Mucosa of descending colon (tissue), 3 donors: ENCODE measurements around the gene CAVIN1. TPM values are rescaled to one million over a fixed set of nuclear protein-coding genes. Genes with fewer than 3 reads are reported as not detected.
"Not testable (repeated sequence)": the region's sequence is repeated elsewhere in the genome, so short reads cannot be mapped to it uniquely, and the experiment has no call there.

Experiments used
- ATAC-seq: fragments of 200-7000 bp; cut with Tn5 transposase; one replicate; pipeline ENCODE4 v1.9.1; 2020; ENCODE audit warnings: mild to moderate bottlenecking, moderate library complexity
- DNase-seq, 3 donors: peaks; one replicate each; pipeline ENCODE4 v3.0.0-alpha.2; 2020
- H3K36me3 ChIP-seq: fragments of 200-600 bp; one replicate; pipeline ENCODE4 v1.8.0; 2021; ENCODE audit warnings: low read depth, mild to moderate bottlenecking
- H3K4me1 ChIP-seq: fragments of 200-600 bp; one replicate; pipeline ENCODE4 v1.8.0; 2021; ENCODE audit warnings: low read depth, mild to moderate bottlenecking
- H3K4me3 ChIP-seq: fragments of 200-600 bp; one replicate; pipeline ENCODE4 v1.8.0; 2021; ENCODE audit warnings: mild to moderate bottlenecking
- H3K9me3 ChIP-seq: fragments of 200-600 bp; one replicate; pipeline ENCODE4 v1.8.0; 2021; ENCODE audit warnings: mild to moderate bottlenecking
- CTCF ChIP-seq: fragments of 200-600 bp; IDR thresholded peaks from one replicate; pipeline ENCODE4 v1.8.0; 2022; ENCODE audit warnings: antibody characterized with exemption, mild to moderate bottlenecking
- intact Hi-C, 2 donors: fragments of 100-400 bp; cut with DNase I in 1 of 2; cut with micrococcal nuclease in 1 of 2; formaldehyde crosslinking; loops; one replicate each; pipeline versions ENCODE4 v1.11.0 to v1.11.1; 2022; cut with DNase I, micrococcal nuclease
- total RNA-seq, 3 donors: library from RNA; stranded (reverse); fragmentation: NEBNext Ultra II Directional in 2 of 3; extraction: Animal tissue kit (Norgen Biotek cat#: 25700) in 2 of 3; gene quantifications; one replicate each; pipeline versions ENCODE4 v1.2.1 to v1.2.4, GENCODE V29; 2021 to 2023
- donor health status: DM: no; HTN: no; CAD: no; lungs with moderate emphysema.
- donor health status: DM: no; HTN: no; CAD: no.
- donor health status: DM: no; HTN: yes; CAD: no.

The CAVIN1 gene
- total RNA-seq, 3 donors from 2014 or later: 19.3 to 246 (median 52.4) TPM

- Histone ChIP-seq H3K36me3 (no peaks in the 10 kb centered on the region), H3K9me3 (no peaks in the 10 kb centered on the region), H3K4me1 (peaks cover 22% of the 10 kb centered on the region), H3K4me3 (peak overlapping the region; percentile 45)
- DNase-seq: peak; percentile 64 to 75 (median 74)
- ATAC-seq: peak; percentile 67
- TF ChIP-seq CTCF: no peak
- intact Hi-C loops: no loop called here
Observed at GRCh38 chr17:42459256-42459800, 36.3 kb upstream of the CAVIN1 start.

- ATAC-seq (peak; percentile 98), DNase-seq (peak; percentile 97 to 98 (median 97))
- H3K4me3 ChIP-seq: peak within 1 kb of the TSS; percentile 45
- H3K36me3 ChIP-seq: no peaks in the 10 kb centered on the region
- intact Hi-C loops: no loop called here
- no peak for TF ChIP-seq CTCF
- H3K9me3 ChIP-seq: no peaks in the 10 kb centered on the region
- peaks cover 17% of the 10 kb centered on the region for H3K4me1 ChIP-seq
Observed at GRCh38 chr17:42458497-42459255, 35.6 kb upstream of the CAVIN1 start, which contains the start of gene ATP6V0A1. ATP6V0A1 (plus strand) TSS chr17:42458878; CDS start chr17:42460895, 2,017 bp downstream.

DNA sequence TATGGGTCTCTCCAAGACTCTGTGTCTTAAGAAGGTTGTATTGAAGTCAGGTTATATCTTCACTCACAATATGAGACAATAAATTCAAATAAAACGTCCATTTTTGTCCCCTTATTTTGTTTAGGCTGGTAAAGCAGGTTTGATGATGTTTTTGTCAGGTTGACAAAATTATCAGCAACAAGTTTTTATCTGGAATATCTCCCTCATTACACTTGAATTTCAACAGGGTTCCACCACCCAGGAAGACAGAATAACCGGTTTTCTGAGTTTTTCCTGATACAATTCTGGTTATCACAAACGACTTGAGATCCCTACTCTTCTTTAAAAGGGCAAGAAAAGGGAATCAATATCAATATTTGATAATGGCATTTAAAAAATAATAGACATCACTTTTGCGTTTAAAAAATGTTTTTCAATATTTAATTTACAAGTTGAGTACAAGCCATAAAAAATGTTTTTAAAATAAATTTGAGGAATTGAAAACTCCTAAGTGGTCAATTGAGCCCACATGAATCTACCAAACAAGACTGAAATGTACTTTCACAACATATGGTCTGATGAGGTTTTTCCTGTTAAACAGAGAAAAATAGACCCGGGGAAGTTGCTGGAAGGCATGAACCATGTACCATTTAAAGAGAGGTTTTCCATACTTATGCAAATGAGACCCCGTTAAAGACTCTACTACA is 34.2 kb upstream of the CAVIN1 start:
- intact Hi-C loops: no loop called here
- no peak overlapping the region for H3K4me3 ChIP-seq
- H3K36me3 ChIP-seq: no peaks in the 10 kb centered on the region
- no peak for TF ChIP-seq CTCF
- DNase-seq (no peak), ATAC-seq (no peak)
- H3K9me3 ChIP-seq: no peaks in the 10 kb centered on the region
- peaks cover 11% of the 10 kb centered on the region for H3K4me1 ChIP-seq

- DNase-seq (no peak), ATAC-seq (no peak)
- no peaks in the 10 kb centered on the region for H3K9me3 ChIP-seq
- H3K36me3 ChIP-seq: no peaks in the 10 kb centered on the region
- TF ChIP-seq CTCF: no peak
- no peak overlapping the region for H3K4me3 ChIP-seq
- intact Hi-C loops: no loop called here
- peaks cover 11% of the 10 kb centered on the region for H3K4me1 ChIP-seq
Observed at GRCh38 chr17:42456223-42457106, 33.4 kb upstream of the CAVIN1 start.

- ATAC-seq, H3K4me3 ChIP-seq, intact Hi-C loops, H3K36me3 ChIP-seq, H3K9me3 ChIP-seq, H3K4me1 ChIP-seq, DNase-seq: not testable (repeated sequence)
Observed at GRCh38 chr17:42454987-42455386, 31.9 kb upstream of the CAVIN1 start.
